WI38 (cell line): Measurements from ENCODE around the gene PIWIL1.

Experiments used
- H3K4me3 ChIP-seq: 2 replicates; pipeline ENCODE4 v1.5.1; 2011; ENCODE audit warnings: low read depth, mild to moderate bottlenecking, control low read depth, low read length
- CTCF ChIP-seq: IDR thresholded peaks from 2 replicates; pipeline ENCODE4 v1.5.1; 2012; ENCODE audit warnings: low read depth, mild to moderate bottlenecking, control low read depth, low read length

PIWIL1 gene

DNA sequence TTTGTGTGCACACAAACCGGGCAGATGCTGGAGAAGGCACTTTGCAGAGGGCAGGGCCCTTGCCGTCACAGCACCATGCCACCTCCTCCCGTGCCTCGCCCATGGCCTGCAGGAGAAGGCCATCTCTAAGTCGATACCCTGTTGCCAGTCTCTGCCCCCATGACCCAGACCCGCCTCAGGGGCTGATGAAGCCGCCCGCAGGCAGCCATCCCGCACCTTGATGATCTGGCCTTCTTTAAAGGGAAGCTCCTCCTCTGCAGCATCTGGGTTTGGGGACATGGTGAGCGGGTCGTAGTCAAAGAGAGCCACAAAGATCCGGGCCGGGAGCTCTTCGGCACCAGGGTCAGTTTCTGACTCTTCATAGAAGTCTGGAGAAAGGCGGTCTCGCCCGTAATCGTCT is 76.2 kb downstream of the PIWIL1 start:
- TF ChIP-seq CTCF = no peak
- H3K4me3 ChIP-seq = no peak overlapping the region

DNA sequence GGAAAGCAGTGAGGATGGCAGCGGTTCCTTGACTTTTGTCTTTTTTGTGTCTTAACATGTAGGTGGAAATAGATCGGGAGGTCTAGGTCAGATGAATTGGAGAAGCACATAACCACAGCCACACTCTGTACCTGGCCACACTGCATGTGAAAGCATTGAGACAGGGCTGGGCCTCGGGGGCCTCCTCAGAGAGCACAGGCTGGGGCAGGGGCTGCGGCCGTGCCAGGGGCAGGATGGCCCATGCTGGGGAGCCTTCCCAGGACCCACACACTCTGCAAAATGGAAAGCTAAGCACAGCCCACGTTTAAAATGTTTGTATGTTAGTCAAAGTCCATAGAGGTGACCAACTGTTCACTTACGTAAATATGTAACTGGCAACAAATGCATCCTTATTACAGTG is 76.7 kb downstream of the PIWIL1 start:
- no peak for TF ChIP-seq CTCF
- H3K4me3 ChIP-seq = no peak overlapping the region

- H3K4me3 ChIP-seq = no peak overlapping the region
- no peak for TF ChIP-seq CTCF
These were observed 80.6 kb downstream of the PIWIL1 start for GRCh38 chr12:130418251-130418650.

- no peak overlapping the region for H3K4me3 ChIP-seq
- no peak for TF ChIP-seq CTCF
These were observed 81.4 kb downstream of the PIWIL1 start for GRCh38 chr12:130419116-130419515.

- no peak for TF ChIP-seq CTCF
- no peak overlapping the region for H3K4me3 ChIP-seq
These were observed 82.4 kb downstream of the PIWIL1 start for GRCh38 chr12:130420071-130420470.

- TF ChIP-seq CTCF = no peak
- H3K4me3 ChIP-seq = no peak overlapping the region
These were observed 84.2 kb downstream of the PIWIL1 start for GRCh38 chr12:130421896-130422295.
